Right renal cortex interstitium (tissue), 3 donors: ENCODE results near the gene SIGLEC6. TPM values are rescaled to one million over a fixed set of nuclear protein-coding genes. Genes with fewer than 3 reads are reported as not detected.

Source experiments
- DNase-seq, 3 donors: peaks; one replicate each; pipeline ENCODE4 v3.0.0-alpha.2; 2013; ENCODE audit warnings: low read depth in 3 of 3, low spot score in 2 of 3
- polyA plus RNA-seq, 3 donors: library from polyadenylated mRNA; unstranded; fragments of 120-200 nt; gene quantifications; one replicate each; pipeline ENCODE4 v1.2.1, GENCODE V29; 2013; ENCODE audit not compliant: insufficient read length in 3 of 3

SIGLEC6 gene
- under 1 TPM; 0.07 to 0.42 (median 0.12) TPM for polyA plus RNA-seq

DNA sequence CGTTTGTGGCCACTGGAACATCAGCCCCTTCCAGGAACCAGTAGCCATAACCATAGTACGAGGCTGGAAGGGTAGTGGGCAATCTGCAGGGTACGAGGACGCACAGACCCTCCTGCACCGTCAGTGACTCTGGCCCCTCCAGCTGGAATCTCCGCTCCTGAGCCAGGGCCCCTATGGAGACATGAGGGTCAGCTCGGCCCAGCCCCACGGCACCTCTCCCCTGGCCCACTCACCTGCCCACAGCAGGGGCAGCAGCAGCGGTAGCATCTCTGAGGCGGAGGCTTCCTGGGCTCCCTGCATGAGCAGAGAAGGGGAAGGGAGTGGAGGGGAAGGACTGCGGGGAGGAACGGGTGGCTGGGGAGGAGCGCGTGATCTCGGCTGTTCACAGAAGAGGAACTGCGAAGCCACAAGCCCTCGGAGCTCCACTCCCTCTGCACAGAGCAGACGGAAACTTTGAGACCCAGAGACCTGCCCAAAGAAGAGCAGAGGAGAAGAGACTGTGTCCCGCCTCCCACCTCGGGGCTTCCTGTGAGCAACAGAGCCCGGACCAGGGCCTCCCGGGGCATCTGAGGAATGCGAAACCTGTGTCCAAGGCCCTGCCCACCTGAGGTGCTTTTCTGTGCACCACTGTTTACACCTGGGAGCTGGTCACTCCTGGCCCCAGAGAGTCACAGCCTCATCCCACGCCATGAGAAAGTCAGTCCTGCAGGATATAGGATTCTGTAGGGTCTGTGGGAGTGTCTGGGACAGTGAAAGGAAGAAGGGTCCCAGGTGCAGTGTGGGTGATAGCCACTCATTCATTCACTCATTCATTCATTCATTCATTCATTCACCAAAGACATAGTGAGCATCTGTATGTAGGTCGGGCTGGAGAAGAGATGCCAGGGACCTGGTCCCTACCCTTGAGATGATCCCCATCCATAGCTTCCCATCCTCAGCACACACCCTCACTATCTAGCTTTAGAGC lies at the start of gene SIGLEC6:
TSS of gene SIGLEC6 (minus strand) at position 322 of the 967 bp plus-strand sequence. CDS start at position 300, 22 bp downstream.
- no peak for DNase-seq

- DNase-seq = no peak
Observed at GRCh38 chr19:51576850-51577249, 45.4 kb upstream of the SIGLEC6 start.

GRCh38 chr19:51573331-51573730 lies 41.9 kb upstream of the SIGLEC6 start:
- no peak for DNase-seq

- DNase-seq = no peak
Observed at GRCh38 chr19:51572908-51573307, 41.4 kb upstream of the SIGLEC6 start.

- no peak for DNase-seq
Observed at GRCh38 chr19:51572410-51572809, 40.9 kb upstream of the SIGLEC6 start.

DNA sequence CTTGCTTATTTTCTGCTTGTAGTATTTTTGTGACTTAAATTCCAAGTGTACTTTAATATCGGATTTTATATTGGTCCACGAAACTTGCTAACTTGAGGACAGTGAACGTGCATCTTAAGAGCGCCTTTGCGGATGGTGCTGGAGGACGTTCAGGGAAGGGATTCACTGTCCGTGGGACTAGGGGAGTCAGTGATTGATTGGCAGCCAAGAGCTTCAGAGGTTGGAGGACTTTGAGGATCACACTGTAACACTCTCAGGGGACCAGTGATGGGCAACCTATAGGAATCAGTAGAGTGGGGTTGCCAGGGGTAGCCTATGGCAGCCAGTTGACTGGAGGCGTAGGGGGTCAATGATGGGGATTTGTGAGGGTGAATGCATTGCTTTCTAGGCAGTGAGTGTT lies 40.1 kb upstream of the SIGLEC6 start:
- no peak for DNase-seq

GRCh38 chr19:51570962-51571575 lies 39.6 kb upstream of the SIGLEC6 start, which contains the start of gene ZNF175:
TSS of gene ZNF175 (plus strand) at chr19:51571283. CDS start at chr19:51573330, 2,047 bp downstream.
- DNase-seq = peak; percentile 97 to 98 (median 98)

GRCh38 chr19:51568456-51568855 lies 37.0 kb upstream of the SIGLEC6 start:
- DNase-seq = no peak

- no peak for DNase-seq
Observed at GRCh38 chr19:51567583-51567982, 36.1 kb upstream of the SIGLEC6 start.

- no peak for DNase-seq
Observed at GRCh38 chr19:51566489-51567100, 35.1 kb upstream of the SIGLEC6 start.

DNA sequence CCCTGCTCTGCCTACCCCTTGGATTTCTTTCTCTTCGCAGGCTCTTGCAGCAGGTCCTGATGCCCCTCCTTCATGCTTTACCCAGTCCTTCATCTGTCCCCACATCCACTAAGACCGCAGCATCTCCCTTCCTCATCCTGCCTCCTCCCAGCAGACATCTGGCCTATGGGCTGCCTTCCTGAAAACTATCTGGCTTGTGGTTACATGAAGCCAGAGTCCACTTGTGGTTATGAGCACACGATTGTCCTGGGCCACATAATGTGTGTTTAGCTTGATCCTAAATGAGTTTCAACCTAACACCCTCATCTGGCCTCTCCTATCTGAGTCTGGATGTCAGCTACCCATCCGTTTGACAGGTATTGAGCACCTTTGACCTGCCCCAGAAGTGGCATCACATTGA lies 34.1 kb upstream of the SIGLEC6 start:
- DNase-seq = no peak

GRCh38 chr19:51564791-51565190 lies 33.3 kb upstream of the SIGLEC6 start:
- no peak for DNase-seq

GRCh38 chr19:51560339-51560738 lies 28.9 kb upstream of the SIGLEC6 start:
- DNase-seq = no peak

GRCh38 chr19:51559240-51559639 lies 27.8 kb upstream of the SIGLEC6 start:
- DNase-seq = no peak

GRCh38 chr19:51552996-51553725 lies 21.7 kb upstream of the SIGLEC6 start:
- DNase-seq = peak; percentile 66 to 79 (median 67)

DNA sequence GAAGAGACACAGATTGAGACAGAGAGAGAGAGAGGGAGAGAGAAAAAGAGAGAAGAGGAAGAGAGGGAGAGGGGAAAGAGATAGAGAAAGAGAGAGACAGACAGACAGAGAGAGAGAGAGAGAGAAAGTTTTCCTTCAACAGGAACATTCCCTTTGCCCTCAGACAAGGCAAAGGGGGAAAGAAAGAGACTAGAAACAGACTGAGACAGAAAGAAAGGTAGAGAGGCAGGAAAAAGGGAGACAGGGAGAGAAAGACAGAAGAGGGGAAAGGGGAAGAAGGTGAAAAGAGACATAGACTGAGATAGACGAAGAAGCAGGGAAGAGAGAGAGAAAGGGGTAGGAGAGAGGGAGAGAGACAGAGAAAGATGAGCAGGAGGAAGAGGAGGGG lies 21.1 kb upstream of the SIGLEC6 start:
- no peak for DNase-seq

DNA sequence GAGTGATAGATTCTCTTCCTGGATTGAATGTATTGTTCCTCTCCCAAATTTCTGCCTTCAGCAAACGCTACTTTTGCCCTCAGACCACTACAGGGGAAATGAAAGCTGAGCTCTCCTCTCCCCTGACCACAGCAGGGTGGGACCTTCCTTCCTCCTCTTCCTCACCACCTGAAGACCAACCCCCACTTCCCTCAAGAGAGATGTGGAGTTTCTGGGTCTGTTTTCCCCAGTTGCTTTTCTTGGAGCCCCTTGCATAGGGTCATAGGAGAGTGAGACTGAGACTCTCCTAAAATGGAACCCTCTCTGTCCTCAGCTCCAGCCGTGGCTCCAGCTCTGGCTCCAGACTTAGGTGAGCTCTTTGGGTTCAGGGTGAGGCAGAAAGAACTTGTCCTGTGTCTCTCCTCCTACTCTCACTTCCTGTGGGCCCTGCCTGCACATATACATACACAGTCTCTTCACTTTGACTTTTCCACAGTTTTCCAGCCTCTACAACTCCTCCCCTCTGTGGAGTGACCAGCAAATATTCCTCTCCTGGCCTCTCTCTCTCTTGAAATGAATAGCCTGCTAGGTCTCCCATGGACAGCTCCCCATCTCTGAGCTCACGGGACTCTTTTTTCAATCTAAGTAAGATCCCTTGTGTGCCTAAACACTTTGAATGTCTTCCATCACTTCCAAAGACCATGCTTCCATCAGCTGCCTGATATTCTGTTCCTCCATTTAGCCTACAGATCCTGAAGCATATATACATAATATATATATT lies 20.4 kb upstream of the SIGLEC6 start:
- no peak for DNase-seq

- no peak for DNase-seq
Observed at GRCh38 chr19:51550848-51551672, 19.6 kb upstream of the SIGLEC6 start.
